PC-9 (cell line): ENCODE data around the gene MICB. TPM values are rescaled to one million over a fixed set of nuclear protein-coding genes. Genes with fewer than 3 reads are reported as not detected.
A peak's percentile ranks its signal among the peaks of the same experiment; 100 is the strongest.

Experiments used
- BruUV-seq: library from RNA; stranded (reverse); fragments of 400-500 nt; replicated peaks from 2 replicates; lab custom pipeline; 2021; lab: Mats Ljungman, UMichigan
- CTCF ChIA-PET: fragments of 300-600 bp; sonication (Branson Sonifier 250); formaldehyde crosslinking; loops from one replicate; lab custom pipeline; 2022; ENCODE audit warnings: antibody characterized with exemption; lab: Charles Lee
- POLR2A ChIA-PET: fragments of 300-600 bp; sonication (Branson Sonifier 250); formaldehyde crosslinking; loops from one replicate; lab custom pipeline; 2022; ENCODE audit warnings: antibody characterized with exemption; ENCODE audit not compliant: unreplicated experiment; lab: Charles Lee
- DNase-seq, 2 experiments: peaks; one replicate each; pipeline versions ENCODE4 v3.0.0 to v3.0.0-alpha.2; 2015 to 2022; ENCODE audit warnings: mixed read lengths in 1 of 2
- H2AFZ ChIP-seq: fragments of 200-600 bp; sonication (generic); 2 replicates; pipeline ENCODE4 v1.8.1; 2017; ENCODE audit warnings: antibody characterized with exemption
- H3F3A ChIP-seq: fragments of 200-600 bp; sonication (generic); 2 replicates; pipeline ENCODE4 v1.8.1; 2017; ENCODE audit warnings: antibody characterized with exemption, mild to moderate bottlenecking, low read depth; ENCODE audit not compliant: insufficient read depth
- H3K27ac ChIP-seq: fragments of 200-600 bp; sonication (generic); 2 replicates; pipeline ENCODE4 v1.6.1; 2016; ENCODE audit warnings: mixed run types
- H3K27me3 ChIP-seq: fragments of 200-600 bp; sonication (generic); 2 replicates; pipeline ENCODE4 v1.6.1; 2016; ENCODE audit warnings: low read depth, mixed run types; ENCODE audit not compliant: insufficient read depth
- H3K36me3 ChIP-seq: fragments of 200-600 bp; sonication (generic); 2 replicates; pipeline ENCODE4 v1.6.1; 2016; ENCODE audit warnings: low read depth, mixed run types
- H3K4me1 ChIP-seq: fragments of 200-600 bp; sonication (generic); replicated peaks from 2 replicates; pipeline ENCODE4 v1.6.1; 2016; ENCODE audit warnings: mixed run types; ENCODE audit not compliant: insufficient read depth
- H3K4me2 ChIP-seq: fragments of 200-600 bp; sonication (generic); 2 replicates; pipeline ENCODE4 v1.6.1; 2017; ENCODE audit warnings: mixed run types
- H3K4me3 ChIP-seq: fragments of 200-600 bp; sonication (generic); 2 replicates; pipeline ENCODE4 v1.6.1; 2016; ENCODE audit warnings: mixed run types
- H3K79me2 ChIP-seq: fragments of 200-600 bp; sonication (generic); 2 replicates; pipeline ENCODE4 v1.6.1; 2017; ENCODE audit warnings: low read depth, mixed run types
- H3K9me2 ChIP-seq: fragments of 200-600 bp; sonication (generic); 2 replicates; pipeline ENCODE4 v1.8.1; 2017; ENCODE audit warnings: mild to moderate bottlenecking; ENCODE audit not compliant: insufficient read depth
- H3K9me3 ChIP-seq: fragments of 200-600 bp; sonication (generic); 2 replicates; pipeline ENCODE4 v1.8.1; 2016; ENCODE audit warnings: low read depth; ENCODE audit not compliant: insufficient read depth
- H4K20me1 ChIP-seq: fragments of 200-600 bp; sonication (generic); 2 replicates; pipeline ENCODE4 v1.8.1; 2017; ENCODE audit not compliant: insufficient read depth
- CTCF ChIP-seq: fragments of 200-600 bp; sonication (generic); conservative IDR thresholded peaks from 2 replicates; pipeline ENCODE4 v1.6.1; 2017; ENCODE audit warnings: mixed run types, antibody characterized with exemption, mild to moderate bottlenecking, moderate library complexity
- EZH2 ChIP-seq: fragments of 200-600 bp; sonication (generic); IDR thresholded peaks from 2 replicates; pipeline ENCODE4 v1.8.0; 2017; ENCODE audit warnings: antibody characterized with exemption, low read depth
- intact Hi-C: fragments of 100-400 bp; cut with micrococcal nuclease; formaldehyde crosslinking; loops from one replicate; pipeline ENCODE4 v1.10.0; 2022; ENCODE audit not compliant: unreplicated experiment
- total RNA-seq: library from RNA; stranded (reverse); gene quantifications from 2 replicates; pipeline ENCODE4 v1.2.3, GENCODE V29; 2021

MICB gene
- total RNA-seq, 1 experiment from 2014 or later, result 37.8 TPM

DNA sequence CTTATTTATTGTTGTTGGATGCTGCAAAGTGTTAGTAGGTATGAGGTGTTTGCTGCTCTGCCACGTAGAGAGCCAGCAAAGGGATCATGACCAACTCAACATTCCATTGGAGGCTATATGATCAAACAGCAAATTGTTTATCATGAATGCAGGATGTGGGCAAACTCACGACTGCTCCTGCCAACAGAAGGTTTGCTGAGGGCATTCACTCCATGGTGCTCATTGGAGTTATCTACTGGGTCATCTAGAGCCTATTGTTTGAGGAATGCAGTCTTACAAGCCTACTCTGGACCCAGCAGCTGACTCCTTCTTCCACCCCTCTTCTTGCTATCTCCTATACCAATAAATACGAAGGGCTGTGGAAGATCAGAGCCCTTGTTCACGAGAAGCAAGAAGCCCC is 12.1 kb downstream of the MICB start:
- peaks cover 6% of the 10 kb centered on the region; the same call in 1 of the 2 replicates for H3K4me1 ChIP-seq
- intact Hi-C loops, result no loop called here
- ChIA-PET CTCF (no interaction called here), POLR2A (interaction anchor here (0.6 kb wide), 2 partner anchors 27 to 31 kb away, joined by 4 to 5 read pairs; no protein-coding TSS in a partner anchor)
- BruUV-seq, result no TSS peak
- 0 out of 2 replicates have a peak, but pooled peaks cover 3% of the 10 kb centered on the region for H3K36me3 ChIP-seq
- H3K27me3 ChIP-seq, result no peaks in the 10 kb centered on the region
- H3K27ac ChIP-seq, result no peak overlapping the region
- TF ChIP-seq EZH2, result no peak
- no peak for TF ChIP-seq CTCF
- no peak overlapping the region for H3K4me3 ChIP-seq
- H3F3A ChIP-seq, result peaks cover 7% of the 10 kb centered on the region; the same call in 1 of the 2 replicates
- peak; percentile 51 to 82 for DNase-seq
- no peak overlapping the region for H2AFZ ChIP-seq
- H3K4me2 ChIP-seq, result no peak overlapping the region
- H3K9me3 ChIP-seq, result no peaks in the 10 kb centered on the region
- no peaks in the 10 kb centered on the region for H4K20me1 ChIP-seq
- no peaks in the 10 kb centered on the region for H3K79me2 ChIP-seq
- H3K9me2 ChIP-seq, result no peaks in the 10 kb centered on the region

DNA sequence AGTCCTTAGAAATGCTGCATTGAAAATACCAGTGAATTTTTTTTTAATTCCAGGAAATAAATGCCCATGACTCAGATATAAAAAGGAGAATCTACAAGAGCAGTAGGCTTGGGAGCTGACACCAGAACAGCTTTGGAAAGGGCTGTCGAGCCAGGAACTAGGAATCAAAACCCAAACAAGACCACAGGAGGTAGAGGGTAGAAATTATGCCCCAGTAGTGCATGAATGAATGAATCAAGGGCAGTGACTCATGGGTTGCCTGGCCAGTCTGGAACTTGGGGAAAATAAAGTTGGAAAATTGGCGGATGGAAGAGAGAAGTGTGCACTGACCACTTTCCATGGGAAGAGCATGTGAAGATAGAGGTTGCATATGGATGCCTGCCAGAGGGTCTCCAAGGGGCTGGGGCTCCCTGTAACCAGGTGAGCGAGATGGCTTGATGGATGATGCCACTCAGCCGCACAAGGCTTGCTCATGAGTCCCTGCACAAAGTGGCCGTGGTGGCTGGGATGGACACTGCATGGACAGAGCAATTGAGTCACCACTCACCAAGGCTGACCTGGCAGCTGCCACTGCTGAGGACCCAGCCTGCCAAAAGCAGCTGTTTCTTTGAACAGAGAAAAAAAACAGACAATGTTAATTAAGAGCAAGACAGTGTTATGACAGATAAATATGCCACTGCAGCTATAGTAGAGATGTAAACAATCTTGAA is 15.7 kb downstream of the MICB start:
- DNase-seq, result no peak
- BruUV-seq, result no TSS peak

DNA sequence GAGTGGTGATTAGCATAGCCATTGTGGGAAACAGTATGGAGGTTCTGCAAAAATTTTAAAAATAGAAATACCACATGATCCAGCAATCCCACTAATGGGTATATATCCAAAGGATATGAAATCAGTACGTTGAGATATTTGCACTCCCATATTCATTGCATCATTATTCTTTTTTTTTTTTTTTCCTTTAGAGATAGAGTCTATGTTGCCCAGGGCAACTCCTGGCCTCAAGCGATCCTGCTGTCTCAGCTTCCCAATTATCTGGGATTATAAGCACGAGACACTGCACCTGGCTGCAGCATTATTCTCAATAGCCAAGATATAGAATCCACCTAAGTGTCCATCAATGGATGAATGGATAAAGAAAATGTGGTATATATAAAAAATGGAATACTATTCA is 23.9 kb downstream of the MICB start:
- no peak overlapping the region for H3K4me3 ChIP-seq
- no peaks in the 10 kb centered on the region for H4K20me1 ChIP-seq
- intact Hi-C loops, result no loop called here
- no TSS peak for BruUV-seq
- no peaks in the 10 kb centered on the region for H3K27me3 ChIP-seq
- H3K4me1 ChIP-seq, result 0 out of 2 replicates have a peak, but pooled peaks cover 7% of the 10 kb centered on the region
- H3K27ac ChIP-seq, result no peak overlapping the region
- TF ChIP-seq EZH2 (no peak), CTCF (no peak)
- POLR2A ChIA-PET, result no interaction called here
- no peak overlapping the region for H2AFZ ChIP-seq
- DNase-seq, result no peak
- no peaks in the 10 kb centered on the region for H3K9me2 ChIP-seq
- no peak overlapping the region for H3K4me2 ChIP-seq
- H3F3A ChIP-seq, result peaks cover 1% of the 10 kb centered on the region; the same call in 1 of the 2 replicates
- CTCF ChIA-PET, result no interaction called here
- no peaks in the 10 kb centered on the region for H3K36me3 ChIP-seq
- H3K9me3 ChIP-seq, result no peaks in the 10 kb centered on the region
- H3K79me2 ChIP-seq, result no peaks in the 10 kb centered on the region

More for the DNA sequence above, 15.7 kb downstream of the MICB start:
- intact Hi-C loops, result no loop called here
- H4K20me1 ChIP-seq, result no peaks in the 10 kb centered on the region
- no peaks in the 10 kb centered on the region for H3K27me3 ChIP-seq
- TF ChIP-seq EZH2 (no peak), CTCF (no peak)
- POLR2A ChIA-PET, result interaction anchor here (0.7 kb wide), 1 partner anchor 29 kb away, joined by 5 read pairs; no protein-coding TSS in a partner anchor
- H3K79me2 ChIP-seq, result no peaks in the 10 kb centered on the region
- H3K9me3 ChIP-seq, result no peaks in the 10 kb centered on the region
- peaks cover 7% of the 10 kb centered on the region; the same call in 1 of the 2 replicates for H3F3A ChIP-seq
- no peak overlapping the region for H2AFZ ChIP-seq
- H3K4me2 ChIP-seq, result peak overlapping the region; percentile 23; the same call in 1 of the 2 replicates
- CTCF ChIA-PET, result no interaction called here
- no peak overlapping the region for H3K4me3 ChIP-seq
- H3K4me1 ChIP-seq, result peaks cover 16% of the 10 kb centered on the region
- H3K27ac ChIP-seq, result no peak overlapping the region
- no peaks in the 10 kb centered on the region for H3K9me2 ChIP-seq
- H3K36me3 ChIP-seq, result 0 out of 2 replicates have a peak, but pooled peaks cover 3% of the 10 kb centered on the region
